ENCODE data around the gene ISM2. TPM values are rescaled to one million over a fixed set of nuclear protein-coding genes. Genes with fewer than 3 reads are reported as not detected.

The ISM2 gene
- total and polyA plus RNA-seq, 2 of the 8 experiments (the other 6 are each of a cell fraction or from before 2014, with no cell fraction given) = 0.52 to 0.79 TPM

DNA sequence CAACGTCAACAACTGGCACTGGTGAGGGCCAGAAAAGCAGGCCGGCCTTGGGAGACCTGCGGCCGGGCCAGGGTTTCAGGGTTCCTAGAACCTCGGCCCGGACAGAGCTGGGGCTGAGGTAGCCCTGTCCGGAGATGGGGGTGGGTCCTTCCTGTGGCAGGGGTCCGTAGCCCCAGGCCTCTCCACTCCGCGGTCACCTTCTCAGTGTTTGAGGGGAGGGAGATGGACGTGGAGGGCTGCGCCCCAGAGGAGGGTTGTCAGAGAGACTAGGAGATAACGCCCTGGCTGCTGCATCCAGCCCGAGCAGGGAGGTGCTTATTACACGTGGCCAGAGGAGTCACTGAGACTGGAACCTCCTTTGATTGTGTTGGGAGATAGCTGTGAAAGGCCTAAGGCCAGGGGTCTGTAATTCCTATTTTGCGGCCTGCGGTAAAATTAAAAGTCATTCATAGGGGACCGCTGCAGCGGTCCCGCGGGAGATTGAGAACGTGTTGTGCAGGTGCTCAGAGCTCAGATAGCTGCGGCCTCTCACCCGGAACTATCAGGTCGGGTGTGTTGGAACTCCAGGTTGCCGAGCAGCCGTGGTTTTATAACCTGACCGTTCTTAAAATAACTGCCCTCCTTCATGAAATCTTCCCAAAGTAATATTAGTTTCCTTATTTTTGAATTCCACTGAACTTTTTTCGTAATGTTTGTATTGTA, 40.2 kb downstream of the ISM2 start (continued):
- TF ChIP-seq, protein P1, sequence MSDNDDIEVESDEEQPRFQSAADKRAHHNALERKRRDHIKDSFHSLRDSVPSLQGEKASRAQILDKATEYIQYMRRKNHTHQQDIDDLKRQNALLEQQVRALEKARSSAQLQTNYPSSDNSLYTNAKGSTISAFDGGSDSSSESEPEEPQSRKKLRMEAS (IDR thresholded peaks at IDR 0.05) = peak; percentile 71; the same call in 1 of the 2 replicates
- TF ChIP-seq HDAC2 (IDR thresholded peaks at IDR 0.05; ENCODE audit: borderline replicate concordance in 1 of 2, low read depth in 2 of 2, low read length in 2 of 2) (peak in 1 of 2 experiments; percentile 68; a peak in 1 of 4 replicates), YY1 (IDR thresholded peaks at IDR 0.05; ENCODE audit: low read depth, low read length) (no peak), GTF2F1 (IDR thresholded peaks at IDR 0.05; ENCODE audit: borderline replicate concordance, low read depth, low read length) (no peak)

Data from H1 (cell line).